HG03139 (cell line): ENCODE results near the gene CEACAM7.
"Not testable (repeated sequence)": the region's sequence is repeated elsewhere in the genome, so short reads cannot be mapped to it uniquely, and the experiment has no call there.

Experiments used
- ATAC-seq: cut with Tn5 transposase; IDR thresholded peaks from one replicate; pipeline ENCODE4 v1.9.1; 2021; ENCODE audit not compliant: unreplicated experiment

The CEACAM7 gene

DNA sequence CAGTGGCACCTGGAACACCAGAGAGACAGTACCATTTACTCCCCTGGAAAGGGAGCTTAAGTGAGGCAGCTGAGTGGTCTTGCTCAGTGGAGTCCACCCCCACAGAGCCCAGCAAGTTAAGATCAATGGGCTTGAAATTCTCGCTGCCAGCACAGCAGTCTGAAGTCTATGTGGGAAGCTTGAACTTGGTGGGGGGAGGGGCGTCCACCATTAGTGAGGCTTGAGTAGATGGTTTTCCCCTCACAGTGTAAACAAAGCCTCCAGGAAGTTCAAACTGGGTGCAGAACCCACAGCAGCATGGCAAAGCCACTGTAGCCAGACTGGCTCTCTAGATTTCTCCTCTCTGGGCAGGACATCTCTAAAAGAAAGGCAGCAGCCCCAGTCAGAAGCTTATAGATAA lies 30.9 kb downstream of the CEACAM7 start:
- ATAC-seq = no peak

DNA sequence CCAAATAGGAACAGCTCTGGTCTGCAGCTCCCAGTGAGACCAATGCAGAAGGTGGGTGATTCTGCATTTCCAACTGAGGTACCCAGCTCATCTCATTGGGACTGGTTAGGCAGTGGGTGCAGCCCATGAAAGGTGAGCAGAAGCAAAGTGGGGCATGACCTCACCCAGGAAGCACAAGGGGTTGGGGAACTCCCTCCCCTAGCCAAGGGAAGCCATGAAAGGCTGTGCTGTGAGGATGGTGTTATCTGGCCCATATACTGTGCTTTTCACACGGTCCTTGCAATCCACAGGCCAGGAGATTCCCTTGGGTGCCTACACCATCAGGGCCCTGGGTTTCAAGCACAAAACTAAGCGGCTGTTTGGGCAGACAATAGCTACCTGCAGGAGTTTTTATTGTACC lies 31.3 kb downstream of the CEACAM7 start:
- ATAC-seq = not testable (repeated sequence)

DNA sequence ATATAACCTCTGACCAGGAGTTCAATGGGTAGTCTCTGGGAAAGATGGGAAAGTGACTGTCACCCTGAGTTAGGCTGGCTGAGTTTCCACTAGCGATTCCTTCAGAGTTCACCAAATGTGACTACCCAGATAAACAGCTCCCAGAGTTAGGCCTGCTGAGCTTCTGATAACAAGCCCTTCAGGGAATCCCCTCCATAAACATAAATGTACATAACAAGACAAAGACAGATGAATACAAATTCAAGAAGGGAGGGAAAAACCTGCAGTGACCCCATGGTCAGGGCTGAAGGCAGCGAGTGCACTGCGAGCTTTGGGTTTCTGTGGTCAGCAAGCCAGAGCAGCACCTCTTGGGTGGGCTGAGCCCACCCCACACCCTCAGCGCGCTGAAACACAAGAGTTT lies 35.8 kb downstream of the CEACAM7 start:
- no peak for ATAC-seq

DNA sequence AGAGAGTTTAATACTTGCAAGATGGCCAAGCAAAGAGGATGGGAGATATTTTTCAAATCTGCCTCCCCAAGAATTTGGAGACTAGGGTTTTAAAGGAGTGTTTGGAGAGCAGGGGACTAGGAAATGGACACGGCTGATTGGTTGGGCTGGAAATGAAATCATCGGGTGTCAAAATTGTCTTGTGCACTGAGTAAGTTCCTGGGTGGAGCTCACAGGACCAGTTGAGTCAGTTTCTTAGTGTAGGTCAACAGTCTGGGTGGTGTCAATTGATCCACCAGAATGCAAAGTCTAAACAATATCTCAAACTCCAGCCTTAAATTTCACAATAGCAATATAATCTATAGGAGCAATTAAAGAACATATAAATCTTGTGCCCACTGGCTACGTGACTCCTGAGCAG lies 38.2 kb downstream of the CEACAM7 start:
- ATAC-seq = no peak

DNA sequence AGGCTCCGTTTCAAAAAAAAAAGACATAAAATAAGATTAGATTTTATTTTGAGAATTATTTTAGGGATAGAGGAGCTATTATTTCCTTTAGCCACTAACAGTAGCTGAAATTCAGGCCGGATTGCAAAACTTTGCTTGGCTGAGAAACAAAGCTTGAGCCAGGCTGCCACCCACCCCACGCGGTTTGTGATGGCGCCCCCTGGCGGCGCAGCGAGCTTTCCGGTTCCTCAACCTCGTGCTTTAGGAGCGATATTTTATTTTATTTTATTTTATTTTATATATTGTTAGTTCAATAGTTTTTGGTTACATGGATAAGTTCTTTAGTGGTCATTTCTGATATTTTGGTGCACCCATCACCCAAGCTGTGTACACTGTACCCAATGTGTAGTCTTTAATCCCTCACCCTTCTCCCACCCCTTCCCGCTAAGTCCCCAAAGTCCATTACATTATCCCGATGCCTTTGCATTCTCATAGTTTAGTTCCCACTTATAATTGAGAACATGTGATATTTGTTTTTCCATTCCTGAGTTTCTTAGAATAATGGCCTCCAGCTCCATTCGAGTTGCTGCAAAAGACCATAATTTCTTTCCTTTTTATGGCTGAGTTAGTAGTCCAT lies 41.4 kb downstream of the CEACAM7 start:
- ATAC-seq = no peak

DNA sequence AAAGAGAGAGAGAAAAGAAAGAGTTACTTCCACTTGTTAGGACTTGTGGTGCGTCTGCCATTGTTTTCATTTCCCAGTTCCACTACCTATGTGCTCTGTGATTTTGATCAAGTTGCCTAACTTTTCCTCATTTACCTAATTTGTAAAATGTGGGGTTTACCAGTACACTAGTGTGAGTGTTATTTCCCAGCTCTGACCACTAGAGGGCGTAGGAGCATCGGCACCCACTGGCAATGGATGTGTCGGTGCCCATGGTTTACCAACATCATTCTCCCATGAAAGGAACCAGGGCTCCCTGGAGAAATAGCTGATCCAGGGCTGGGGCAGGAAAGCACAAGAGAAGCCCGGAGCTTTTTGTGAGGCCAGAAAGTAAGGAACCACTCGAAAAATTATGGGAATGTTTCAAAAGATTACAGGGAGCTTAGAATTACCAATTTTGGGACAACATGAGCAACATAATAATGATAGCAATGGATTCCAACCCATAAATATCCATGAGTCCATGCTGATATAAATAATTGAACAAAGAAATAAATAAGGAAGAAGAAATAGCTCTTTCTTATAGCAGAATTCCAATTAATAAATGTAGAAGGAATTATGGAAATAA lies 46.1 kb downstream of the CEACAM7 start:
- no peak for ATAC-seq

DNA sequence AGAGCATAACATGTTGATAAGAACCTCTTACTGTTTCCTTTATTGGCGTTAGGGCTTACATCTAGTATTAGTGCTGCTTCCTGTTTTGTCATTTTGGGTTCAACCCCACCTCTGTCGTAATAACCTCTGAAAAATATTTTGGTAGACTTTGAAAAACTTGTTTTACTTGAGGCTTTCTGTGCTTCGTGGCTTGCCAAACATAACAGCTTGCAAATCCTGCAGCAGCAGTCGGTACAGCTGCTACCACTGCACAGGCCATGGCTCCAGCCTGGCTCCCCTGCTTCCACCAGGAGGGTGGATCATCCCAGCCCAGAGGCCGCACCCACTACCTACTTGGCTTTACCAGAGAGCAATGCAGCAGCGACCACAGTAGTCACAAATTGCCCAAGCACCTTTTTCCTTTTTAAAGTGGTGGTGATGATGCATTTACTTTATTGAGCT lies 49.4 kb downstream of the CEACAM7 start:
- ATAC-seq = no peak

DNA sequence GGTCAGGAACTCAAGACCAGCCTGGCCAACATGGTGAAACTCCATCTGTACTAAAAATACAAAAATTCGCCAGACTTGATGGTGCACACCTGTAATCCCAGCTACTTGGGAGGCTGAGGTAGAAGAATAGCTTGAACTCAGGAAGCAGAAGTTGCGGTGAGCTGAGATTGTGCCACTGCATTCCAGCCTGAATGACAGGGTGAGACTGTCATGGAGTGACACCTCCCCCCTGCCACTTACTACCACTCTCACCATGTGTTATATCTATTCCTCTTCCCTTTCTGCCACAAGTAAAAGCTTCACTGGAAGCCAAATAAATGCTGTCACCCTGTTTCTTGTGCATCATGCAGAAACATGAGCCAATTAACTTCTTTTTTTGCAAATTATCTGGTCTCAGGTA lies 50.6 kb downstream of the CEACAM7 start:
- no peak for ATAC-seq

DNA sequence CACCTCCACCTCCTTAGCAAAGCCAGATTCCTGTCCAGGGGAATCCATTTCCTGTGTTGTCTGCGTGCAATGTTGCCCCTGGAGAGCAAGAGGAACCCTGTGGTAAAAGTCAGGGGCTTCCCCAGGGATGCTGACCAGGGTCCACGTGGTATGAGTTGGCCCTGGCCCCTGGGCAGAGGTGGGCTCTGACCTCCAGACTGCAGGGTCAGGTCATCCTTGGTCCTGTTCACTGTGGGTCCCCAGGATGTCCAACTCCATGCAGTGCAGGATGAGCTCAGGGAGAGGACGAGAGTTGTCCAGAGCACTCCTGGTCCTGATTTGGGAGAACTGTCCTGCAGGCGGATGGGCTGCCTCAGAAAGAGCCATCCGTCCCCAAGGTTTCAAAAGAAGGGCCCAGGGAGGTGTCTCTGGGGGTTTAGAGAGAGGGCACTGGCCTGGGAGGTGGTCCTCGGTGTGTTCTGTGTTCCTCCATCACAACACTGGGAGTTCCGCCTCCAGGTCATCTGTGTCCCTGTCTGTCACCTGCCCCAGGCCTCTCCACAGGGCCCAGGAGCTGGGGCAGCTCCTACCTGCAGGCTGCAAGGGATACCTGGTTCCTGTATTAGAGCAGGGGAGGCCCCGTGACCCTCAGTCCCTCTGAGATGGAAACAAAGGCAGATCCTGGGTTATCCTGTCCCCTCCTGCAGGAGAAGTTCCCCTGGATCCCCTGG lies 59.9 kb downstream of the CEACAM7 start:
- no peak for ATAC-seq

DNA sequence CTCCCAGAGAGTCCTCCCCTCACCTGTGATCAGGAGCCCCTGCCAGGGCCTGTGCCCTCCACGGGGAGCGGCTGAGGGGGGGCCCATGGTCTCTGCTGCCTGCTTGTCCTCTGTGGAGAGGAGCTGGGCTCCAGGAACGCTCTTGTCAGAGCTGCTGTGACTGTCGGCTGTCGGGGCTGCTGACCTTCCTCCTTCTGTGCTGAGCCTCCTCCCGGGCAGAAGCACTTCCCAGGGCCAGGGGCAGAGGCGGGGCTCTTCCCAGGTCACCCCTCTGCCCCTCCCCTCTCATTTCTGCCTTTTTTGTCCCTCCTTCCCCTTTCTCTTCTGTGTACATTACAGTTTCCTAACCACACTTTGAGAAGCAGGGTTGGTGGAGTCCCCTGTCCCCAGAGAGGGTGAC lies 61.2 kb downstream of the CEACAM7 start, which contains the start of gene CEACAM4:
TSS of gene CEACAM4 (minus strand) at position 198 of the 400 bp plus-strand sequence. CDS start at position 87, 111 bp downstream.
- no peak for ATAC-seq

DNA sequence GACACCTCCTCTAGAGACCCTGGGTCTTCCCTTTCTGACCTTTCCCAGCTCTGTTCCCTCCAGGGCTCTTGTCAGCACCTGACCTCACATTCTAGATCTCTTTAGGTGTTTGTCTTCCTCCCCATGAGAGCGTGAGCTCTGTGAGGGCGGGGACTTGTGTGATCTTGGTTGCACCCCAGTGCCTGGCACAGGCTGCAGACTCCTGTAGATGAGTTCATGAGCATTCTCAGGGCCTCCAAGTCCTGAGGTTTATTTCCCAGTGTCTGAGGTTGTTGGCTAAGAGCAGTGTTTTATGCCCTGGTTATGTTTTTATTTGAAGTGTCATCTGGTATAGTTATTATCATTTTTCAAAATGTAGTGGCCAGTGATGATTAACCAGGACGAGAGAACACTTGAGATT lies 61.8 kb downstream of the CEACAM7 start:
- no peak for ATAC-seq

DNA sequence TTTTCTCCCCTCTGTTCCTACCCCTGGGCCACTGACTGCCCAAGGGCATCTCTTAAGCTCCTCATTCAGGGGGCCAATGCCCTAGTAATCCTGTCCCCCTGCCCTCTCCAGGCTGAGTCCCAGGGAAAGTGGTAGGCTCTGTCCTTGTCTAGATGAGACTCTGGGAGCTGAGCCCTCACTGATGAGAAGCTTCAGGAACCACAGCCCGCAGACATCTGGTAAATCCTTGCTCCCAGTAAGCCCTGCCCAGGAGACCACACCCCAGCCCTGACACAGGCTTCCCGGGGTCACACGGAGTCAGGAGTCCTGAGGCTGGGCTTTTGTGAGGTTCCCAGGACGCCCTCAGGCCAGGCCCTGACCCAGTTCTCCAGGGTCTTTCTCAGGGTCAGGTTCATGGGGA lies 63.1 kb downstream of the CEACAM7 start:
- ATAC-seq = no peak

DNA sequence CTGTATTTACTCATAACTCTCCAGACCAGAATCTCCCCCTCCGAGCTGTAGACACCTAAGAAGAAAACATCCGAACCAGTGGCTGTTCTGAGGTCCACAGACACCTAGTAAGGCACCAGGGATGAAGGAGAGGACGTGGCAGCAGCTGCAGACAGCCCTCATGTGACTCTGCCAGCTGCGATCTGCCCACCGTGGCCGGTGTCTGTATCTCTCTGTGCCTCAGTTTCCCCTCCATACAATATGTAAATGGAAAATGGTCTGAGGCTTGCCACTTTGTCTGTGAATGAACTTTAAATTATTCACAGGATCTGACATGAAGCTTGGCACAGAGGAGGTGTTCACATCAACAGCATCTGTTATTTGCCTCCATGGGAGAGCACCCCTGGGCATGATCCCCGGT lies 63.6 kb downstream of the CEACAM7 start:
- no peak for ATAC-seq

DNA sequence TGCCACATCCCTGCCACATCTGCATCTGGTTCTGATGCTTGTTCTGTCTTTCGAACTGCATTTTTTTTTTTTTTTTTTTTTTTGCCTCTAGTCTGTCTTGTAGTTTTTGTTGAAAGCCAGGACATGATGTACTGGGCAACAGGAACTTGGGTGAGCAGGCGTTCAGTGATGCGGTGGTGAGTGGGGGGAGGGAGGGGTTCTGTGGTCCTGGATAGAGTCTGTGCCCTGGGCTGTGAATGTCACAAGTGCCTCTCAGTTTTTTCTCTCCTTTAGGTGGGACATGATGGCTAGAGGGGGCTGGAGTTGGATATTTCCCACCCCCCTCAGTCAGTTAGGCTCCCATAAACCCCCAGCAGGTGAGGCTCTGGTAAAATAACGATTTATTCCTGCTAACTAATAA lies 64.7 kb downstream of the CEACAM7 start:
- no peak for ATAC-seq
